Measurements from ENCODE around the gene F10.

DNA sequence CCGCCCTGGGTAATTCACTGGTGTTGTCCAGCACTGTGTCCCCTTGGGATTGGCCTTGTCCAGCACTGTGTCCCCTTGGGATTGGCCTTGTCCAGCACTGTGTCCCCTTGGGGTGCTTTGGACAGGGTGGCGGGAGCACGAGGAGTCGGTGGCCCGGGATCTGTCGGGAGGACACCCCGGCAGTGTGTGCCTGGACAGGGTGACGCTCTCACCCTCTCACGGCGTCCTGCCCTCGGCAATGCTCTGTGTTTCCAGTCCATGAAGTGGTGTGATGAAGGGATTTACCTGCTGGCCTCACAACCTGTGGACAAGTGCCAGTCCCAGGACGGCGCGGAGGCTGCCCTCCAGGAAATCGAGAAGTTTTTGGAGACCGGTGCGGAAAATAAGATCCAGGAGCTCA, 46.9 kb upstream of the F10 start:
- TF ChIP-seq, protein P1, sequence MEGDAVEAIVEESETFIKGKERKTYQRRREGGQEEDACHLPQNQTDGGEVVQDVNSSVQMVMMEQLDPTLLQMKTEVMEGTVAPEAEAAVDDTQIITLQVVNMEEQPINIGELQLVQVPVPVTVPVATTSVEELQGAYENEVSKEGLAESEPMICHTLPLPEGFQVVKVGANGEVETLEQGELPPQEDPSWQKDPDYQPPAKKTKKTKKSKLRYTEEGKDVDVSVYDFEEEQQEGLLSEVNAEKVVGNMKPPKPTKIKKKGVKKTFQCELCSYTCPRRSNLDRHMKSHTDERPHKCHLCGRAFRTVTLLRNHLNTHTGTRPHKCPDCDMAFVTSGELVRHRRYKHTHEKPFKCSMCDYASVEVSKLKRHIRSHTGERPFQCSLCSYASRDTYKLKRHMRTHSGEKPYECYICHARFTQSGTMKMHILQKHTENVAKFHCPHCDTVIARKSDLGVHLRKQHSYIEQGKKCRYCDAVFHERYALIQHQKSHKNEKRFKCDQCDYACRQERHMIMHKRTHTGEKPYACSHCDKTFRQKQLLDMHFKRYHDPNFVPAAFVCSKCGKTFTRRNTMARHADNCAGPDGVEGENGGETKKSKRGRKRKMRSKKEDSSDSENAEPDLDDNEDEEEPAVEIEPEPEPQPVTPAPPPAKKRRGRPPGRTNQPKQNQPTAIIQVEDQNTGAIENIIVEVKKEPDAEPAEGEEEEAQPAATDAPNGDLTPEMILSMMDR (IDR thresholded peaks at IDR 0.05; ENCODE audit: low read depth, low read length, missing input control), result no peak
- no peak for TF ChIP-seq EGR1 (IDR thresholded peaks at IDR 0.05; ENCODE audit: low read depth in 2 of 2)
- TF ChIP-seq, protein P2, sequence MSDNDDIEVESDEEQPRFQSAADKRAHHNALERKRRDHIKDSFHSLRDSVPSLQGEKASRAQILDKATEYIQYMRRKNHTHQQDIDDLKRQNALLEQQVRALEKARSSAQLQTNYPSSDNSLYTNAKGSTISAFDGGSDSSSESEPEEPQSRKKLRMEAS (IDR thresholded peaks at IDR 0.05), result no peak
- no peak for TF ChIP-seq JUND (IDR thresholded peaks at IDR 0.05)
